ENCODE data around the gene BANK1.

The BANK1 gene

DNA sequence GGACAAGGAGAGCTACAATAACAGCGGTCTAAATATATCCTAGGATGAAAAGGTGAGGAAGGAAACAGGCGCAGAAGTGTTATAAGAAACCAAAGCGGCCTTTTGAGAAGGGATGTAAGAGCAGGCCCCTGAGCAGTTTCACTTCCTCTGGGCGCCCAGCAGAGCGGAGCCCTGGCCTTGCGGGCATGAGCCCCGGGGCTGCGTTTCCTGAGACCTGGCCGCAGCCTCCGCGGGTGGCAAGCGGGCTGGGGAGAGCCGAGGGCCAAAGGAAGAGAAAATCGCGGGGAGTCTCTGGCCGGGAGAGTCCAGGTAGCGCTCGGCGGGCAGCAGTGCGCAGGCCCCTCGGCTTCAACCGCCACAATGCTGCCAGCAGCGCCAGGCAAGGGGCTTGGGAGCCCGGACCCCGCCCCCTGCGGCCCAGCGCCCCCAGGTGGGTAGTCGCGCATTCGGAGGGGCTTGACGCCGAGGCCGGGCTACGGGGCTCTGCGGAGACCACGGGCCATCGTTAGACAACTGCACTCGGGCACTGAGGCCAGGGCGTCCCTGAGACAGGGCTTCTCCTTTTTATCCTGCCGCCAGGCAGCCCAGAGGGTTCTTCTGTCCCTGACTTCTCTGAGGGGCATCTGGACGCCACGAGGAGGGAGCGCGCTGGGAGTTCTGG lies at the start of gene BANK1:
TSS of gene BANK1 (plus strand) at position 210 of the 661 bp plus-strand sequence. CDS start at position 361, 151 bp downstream.
- FAIRE-seq (no peak), DNase-seq (ENCODE audit: insufficient read length, low spot score) (no peak)

DNA sequence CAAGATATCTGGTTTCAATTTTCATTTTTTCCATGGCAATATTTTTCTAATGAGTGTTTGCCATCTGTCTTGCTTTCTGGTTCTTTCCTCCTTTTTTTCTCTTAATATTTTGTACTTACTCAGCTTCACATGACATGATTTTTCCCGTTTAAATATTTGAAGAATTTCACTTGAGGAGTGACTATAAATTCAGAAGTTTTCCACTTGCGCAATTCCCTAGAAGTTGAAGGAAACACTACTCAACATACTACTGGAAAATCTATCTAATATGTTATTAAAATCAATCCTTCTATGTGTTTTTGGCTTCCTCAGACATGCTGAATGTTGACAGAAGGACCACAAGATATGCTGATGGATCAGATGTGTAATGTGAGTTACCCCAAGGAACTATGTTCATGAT lies 36.8 kb upstream of the BANK1 start:
- FAIRE-seq: no peak
- DNase-seq (ENCODE audit: insufficient read length, low spot score): no peak

- no peak for DNase-seq (ENCODE audit: insufficient read length, low spot score)
- FAIRE-seq: no peak
These were observed 34.3 kb upstream of the BANK1 start for GRCh38 chr4:101756181-101756580.

DNA sequence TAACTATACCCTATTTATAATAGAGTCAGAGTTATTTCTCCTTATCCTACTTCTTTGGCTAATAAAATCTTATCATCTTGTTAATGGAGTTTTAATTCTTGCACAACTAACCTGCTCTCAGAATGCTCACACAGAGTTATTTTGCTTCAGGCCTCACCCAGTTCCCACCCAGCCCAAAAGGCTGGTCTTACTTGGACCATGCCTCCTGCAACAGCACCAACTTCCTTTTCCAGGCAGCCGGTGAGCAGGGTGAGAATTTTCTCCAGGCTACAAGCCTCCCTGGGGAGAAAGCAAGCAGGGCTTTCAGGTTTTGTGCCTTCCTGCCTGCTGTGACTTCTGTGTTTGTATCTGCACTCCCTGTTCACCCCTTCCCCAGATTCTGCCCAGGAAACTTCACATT lies 29.1 kb upstream of the BANK1 start:
- FAIRE-seq: no peak
- DNase-seq (ENCODE audit: insufficient read length, low spot score): no peak

DNA sequence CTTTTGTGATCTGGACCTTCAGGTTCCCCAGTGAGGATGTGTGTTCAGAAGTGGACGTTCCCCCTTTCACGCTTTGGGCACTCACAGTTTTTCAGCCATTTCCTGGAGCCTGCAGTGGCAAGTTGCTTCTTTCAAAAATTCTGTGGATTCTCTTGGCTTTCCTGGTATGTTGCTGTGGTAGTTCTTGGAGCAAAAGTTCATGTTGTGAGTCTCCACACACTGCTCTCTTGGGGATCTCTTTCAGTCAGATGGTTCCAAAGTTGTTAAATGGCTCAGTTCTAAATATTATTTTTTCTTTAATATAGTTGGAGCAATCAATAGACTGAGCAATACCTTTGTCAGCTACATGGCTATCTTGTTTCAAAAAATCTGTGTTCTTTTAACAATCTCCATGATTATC lies 28.5 kb upstream of the BANK1 start:
- DNase-seq (ENCODE audit: insufficient read length, low spot score) (no peak), FAIRE-seq (no peak)

DNA sequence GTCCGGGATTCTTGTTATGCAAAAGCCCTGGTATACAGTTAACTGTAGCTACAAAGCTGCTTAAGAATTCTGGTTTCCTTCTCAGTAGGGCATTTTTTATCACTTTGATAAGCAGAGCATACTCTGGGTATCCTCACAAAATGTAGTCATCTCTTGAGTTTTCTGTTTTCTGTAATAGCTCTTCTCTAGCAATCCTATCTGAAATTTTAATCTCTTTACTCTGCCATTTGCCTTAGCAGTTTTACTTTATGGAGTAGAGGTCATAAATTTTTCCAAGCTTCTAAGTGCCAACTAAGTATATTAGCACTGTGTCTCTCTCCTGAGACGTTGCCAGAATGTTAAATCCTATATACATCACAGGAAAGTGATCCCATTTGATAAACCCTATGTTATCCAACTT lies 28.0 kb upstream of the BANK1 start:
- DNase-seq (ENCODE audit: insufficient read length, low spot score) (no peak), FAIRE-seq (no peak)

- DNase-seq (ENCODE audit: insufficient read length, low spot score) (no peak), FAIRE-seq (no peak)
These were observed 27.0 kb upstream of the BANK1 start for GRCh38 chr4:101763576-101763975.

DNA sequence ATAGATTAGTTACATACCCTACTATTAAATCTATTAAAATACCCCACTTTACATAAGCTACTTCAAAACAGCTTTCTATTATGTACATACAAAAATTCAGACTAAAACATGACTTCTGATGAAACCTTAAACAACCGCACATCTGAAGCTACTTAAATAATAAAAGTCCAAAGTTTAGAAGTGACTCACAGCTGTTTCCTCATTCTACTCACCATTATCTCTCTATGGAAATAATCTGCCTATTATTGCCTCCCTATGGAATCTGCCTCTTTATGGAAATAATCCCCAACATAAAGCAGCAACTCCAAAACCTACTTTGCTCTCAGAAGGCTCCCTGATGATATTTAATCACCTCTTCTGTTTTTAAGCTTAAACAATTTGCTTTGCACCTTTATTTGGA lies 15.7 kb upstream of the BANK1 start:
- DNase-seq (ENCODE audit: insufficient read length, low spot score): no peak
- no peak for FAIRE-seq

DNA sequence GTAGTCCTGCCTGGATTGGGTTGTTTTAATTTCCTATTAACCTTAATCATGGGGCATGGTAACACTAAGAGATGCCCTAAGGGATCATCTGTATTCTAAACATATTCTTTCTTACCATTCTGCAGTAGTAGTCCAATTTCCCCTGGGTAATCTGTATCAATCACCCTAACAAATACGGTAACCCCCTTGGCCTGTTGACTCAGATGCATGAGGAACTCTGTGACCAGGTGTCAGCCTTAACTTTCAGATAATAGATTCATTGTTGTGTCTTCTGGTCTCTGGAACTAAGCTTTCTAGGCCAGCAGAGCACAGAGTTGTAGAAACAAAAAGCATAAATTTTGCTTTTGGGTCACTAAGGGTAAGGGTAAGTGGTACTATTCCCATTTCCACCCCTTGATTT lies 13.1 kb upstream of the BANK1 start:
- no peak for DNase-seq (ENCODE audit: insufficient read length, low spot score)
- no peak for FAIRE-seq

DNA sequence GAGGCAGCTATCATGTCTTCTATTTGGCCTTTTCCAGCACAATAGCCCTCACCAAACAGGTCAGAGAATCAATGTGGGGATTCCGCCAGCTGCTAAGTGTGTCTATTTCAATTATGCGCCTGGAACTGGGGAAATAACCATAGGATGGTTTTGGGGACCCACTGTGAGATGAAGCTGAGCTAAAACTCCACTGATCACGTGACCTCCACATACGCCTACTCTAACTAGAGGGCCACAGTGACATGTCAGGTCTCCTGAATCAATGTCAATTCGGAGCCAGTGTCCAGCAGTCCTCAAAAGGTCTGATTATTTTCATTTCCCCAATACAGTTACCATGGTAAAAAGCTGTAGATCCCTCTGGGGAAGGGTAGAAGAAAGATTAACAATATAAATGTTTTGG lies 10.2 kb upstream of the BANK1 start:
- FAIRE-seq (no peak), DNase-seq (ENCODE audit: insufficient read length, low spot score) (no peak)

- DNase-seq (ENCODE audit: insufficient read length, low spot score) (no peak), FAIRE-seq (no peak)
These were observed 8.0 kb upstream of the BANK1 start for GRCh38 chr4:101782546-101782945.

- FAIRE-seq (no peak), DNase-seq (ENCODE audit: insufficient read length, low spot score) (no peak)
These were observed 5.6 kb upstream of the BANK1 start for GRCh38 chr4:101784957-101785356.

GRCh38 chr4:101785486-101785885 lies 5.0 kb upstream of the BANK1 start:
- FAIRE-seq (no peak), DNase-seq (ENCODE audit: insufficient read length, low spot score) (no peak)

GRCh38 chr4:101787701-101788316 lies 2.7 kb upstream of the BANK1 start:
- DNase-seq (ENCODE audit: insufficient read length, low spot score) (no peak), FAIRE-seq (no peak)

GRCh38 chr4:101791182-101791558 lies 640 bp downstream of the BANK1 start:
- FAIRE-seq (no peak), DNase-seq (ENCODE audit: insufficient read length, low spot score) (no peak)

DNA sequence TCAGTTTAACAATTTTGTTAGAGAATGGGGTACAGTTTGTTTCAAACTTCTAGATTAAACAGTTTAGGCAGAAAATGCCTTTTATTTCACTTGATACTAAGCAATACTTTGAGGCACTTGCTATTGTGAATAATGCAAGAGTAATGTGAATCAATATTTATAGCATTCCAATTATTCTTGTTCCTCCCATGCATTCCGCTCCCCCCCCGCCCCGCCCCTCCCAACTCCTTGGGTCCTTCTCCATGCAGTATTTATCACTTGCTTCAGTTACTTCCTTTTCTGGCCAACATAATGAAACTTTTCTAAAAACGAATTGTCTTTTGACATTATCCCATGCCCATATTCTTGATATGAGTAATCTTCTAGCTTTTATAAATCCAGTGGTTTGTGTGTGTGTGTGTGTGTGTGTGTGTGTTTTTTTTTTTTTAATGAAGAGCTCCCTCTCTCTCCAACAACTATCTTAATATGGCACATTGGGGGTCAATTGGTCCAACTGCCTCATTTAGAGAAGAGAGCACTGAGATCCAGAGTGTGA lies 1.6 kb downstream of the BANK1 start:
- DNase-seq (ENCODE audit: insufficient read length, low spot score) (no peak), FAIRE-seq (no peak)

DNA sequence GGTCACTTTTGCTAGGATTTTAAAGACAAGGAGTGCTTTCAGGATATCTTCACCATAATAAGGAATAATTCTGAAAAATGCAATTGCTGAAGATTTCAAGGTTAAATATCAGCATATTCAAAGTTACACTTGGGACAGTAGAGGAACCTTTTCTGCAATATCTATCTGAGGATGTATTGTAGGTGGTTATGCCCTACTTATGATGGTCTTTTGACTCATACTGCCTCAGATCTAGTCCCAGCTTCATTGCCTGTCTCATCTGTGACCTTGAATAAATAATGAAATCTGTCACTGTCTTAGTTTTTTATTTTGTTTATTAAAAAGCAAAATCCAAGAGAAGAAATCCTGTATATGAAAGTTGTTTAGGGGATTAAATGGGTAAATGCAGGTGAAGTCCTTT lies 2.9 kb downstream of the BANK1 start:
- no peak for DNase-seq (ENCODE audit: insufficient read length, low spot score)
- no peak for FAIRE-seq

DNA sequence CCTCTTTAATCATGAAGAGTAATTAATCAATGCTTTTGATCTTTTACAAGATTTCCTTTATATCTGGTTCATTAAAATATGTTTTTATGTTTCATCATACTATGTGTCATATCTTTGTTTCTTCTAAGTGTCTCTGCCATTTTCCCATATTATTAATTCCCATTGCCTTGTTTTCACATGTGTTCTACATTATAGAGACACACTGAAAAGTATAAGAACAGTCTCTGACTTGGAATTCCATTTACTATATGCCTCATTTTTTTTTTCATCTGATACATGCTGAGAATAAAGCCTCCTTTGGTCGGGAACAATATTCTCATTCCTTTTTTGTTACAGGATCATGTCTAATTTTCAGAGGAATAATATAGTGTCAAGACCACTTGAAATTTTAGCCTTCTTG lies 4.3 kb downstream of the BANK1 start:
- FAIRE-seq (no peak), DNase-seq (ENCODE audit: insufficient read length, low spot score) (no peak)

DNA sequence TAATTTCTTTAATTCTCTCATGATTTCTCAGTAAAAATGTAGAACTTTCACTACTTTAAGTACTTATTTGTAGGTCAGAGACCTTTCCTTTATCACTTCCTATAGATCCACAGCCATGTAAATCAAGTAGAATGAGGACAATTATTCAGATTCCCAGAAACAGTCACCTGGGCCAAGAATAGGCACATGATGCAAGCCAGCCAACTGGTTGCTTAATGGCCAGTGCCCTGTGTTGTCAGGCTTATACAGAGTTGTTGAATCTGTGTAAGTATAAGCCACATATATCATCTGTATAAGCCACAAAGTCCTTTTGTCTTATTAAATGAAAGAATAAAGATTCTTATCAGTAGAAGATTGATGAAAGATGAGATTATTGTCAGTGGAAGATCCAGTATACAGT lies 5.2 kb downstream of the BANK1 start:
- DNase-seq (ENCODE audit: insufficient read length, low spot score) (no peak), FAIRE-seq (no peak)

DNA sequence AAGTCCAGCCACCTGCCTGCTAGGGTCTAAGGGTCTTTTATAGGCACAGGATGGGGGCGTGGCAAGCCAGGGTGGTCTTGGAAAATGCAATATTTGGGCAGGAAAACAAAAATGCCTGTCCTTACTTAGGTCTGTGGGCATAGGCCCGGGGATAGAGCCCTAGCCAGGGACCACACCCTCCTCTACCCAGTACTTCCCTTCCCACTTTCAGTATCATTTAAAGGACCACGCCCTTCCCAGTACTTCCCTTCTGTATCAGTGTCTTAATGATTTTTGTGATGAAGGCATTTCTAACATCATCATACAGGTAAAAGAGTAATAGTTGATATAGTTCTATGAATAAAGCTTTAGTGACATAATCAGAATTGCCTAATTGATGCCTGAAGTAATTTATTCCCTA lies 11.4 kb downstream of the BANK1 start:
- DNase-seq (ENCODE audit: insufficient read length, low spot score) (no peak), FAIRE-seq (no peak)

- DNase-seq (ENCODE audit: insufficient read length, low spot score) (no peak), FAIRE-seq (no peak)
These were observed 16.4 kb downstream of the BANK1 start for GRCh38 chr4:101806914-101807313.

DNA sequence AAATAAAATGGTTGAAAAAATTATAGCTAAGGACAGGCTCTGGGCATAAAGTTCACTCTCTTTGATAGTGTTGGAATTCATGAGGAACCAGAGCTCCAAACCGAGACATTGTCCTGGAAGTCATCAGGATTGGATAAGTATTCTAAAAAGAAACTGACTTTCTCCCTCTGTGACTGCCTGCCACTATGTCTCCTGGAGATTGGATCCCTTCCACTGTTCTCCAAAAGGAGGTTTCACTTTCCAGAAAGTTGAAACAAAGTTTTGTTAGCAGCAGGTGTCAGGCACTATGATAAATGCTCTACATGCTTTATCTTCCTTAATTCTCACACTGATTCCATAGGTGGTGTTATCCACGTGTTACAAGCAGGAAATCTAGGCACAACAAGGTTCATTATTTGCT lies 16.8 kb downstream of the BANK1 start:
- no peak for FAIRE-seq

GRCh38 chr4:101813604-101814003 lies 23.1 kb downstream of the BANK1 start:
- FAIRE-seq: no peak

More for the DNA sequence above, 16.8 kb downstream of the BANK1 start:
- DNase-seq (ENCODE audit: insufficient read length, low spot score): no peak

More at GRCh38 chr4:101813604-101814003, 23.1 kb downstream of the BANK1 start:
- no peak for DNase-seq (ENCODE audit: insufficient read length, low spot score)
